Caki2 (cell line): Measurements from ENCODE around the gene SIAH2. TPM values are rescaled to one million over a fixed set of nuclear protein-coding genes. Genes with fewer than 3 reads are reported as not detected.

ENCODE experiments used
- DNase-seq: peaks from one replicate; pipeline ENCODE4 v3.0.0-alpha.2; 2015; ENCODE audit warnings: low read depth
- in situ Hi-C: cut with HindIII; loops from 2 replicates; pipeline ENCODE4 v1.10.0; 2016; ENCODE audit warnings: low sequenced_read_pairs, low pct_unique_long_range_greater_than_20kb, mixed read lengths
- total RNA-seq: library from RNA; depleted of rRNA; stranded (reverse); fragments of >200 nt; shearing (Covaris generic); gene quantifications from 2 replicates; pipeline ENCODE4 v1.2.3, GENCODE V29; 2014; ENCODE audit warnings: low replicate concordance

SIAH2 gene
- total RNA-seq, 1 experiment from 2014 or later: 20.3 TPM

DNA sequence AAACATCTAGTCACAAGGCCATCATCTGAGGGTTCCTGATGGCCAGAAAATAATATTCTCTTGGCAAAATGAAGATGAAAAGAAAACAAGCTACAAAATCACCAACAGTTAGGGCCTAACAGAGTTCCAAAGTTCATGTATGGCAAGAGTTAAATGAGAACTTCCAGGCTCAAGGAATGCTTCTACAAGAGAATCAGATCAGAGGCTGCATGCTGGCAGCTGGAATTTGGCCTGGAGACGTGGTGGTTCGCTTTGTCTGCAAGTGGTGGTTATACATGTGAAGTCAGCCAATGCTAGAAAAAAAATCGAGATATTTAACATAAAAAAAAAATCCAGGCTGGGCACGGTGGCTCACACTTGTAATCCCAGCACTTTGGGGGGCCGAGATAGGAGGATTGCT is 5.6 kb downstream of the SIAH2 start:
- no peak for DNase-seq
- in situ Hi-C loops: no loop called here

DNA sequence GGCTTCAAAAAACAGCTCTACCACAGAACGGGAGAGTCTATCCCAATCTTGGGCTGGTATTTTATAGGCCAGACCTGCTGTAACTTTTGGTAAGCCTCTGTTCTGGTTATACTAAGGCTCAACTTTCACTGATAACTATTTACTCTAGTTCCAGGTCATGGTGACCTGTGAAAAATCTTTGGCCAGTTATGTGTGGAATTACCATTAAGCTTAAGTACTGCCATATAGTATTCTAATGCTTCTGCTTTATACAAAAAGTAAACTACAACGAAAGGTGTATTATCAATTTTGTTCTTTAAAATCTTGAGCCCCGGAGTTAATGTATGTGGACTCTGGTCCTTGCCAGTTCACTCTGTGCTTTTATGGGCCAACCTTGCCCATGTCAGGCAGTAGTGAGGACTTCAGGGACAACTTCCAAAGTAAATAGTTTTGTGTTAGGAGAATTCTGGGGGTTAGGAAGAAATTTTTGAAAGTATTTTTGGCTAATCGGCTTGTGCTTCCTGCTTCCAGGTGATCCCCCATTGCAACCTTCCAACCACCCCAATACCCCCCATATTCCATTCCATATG is 6.4 kb downstream of the SIAH2 start:
- in situ Hi-C loops: no loop called here
- no peak for DNase-seq

DNA sequence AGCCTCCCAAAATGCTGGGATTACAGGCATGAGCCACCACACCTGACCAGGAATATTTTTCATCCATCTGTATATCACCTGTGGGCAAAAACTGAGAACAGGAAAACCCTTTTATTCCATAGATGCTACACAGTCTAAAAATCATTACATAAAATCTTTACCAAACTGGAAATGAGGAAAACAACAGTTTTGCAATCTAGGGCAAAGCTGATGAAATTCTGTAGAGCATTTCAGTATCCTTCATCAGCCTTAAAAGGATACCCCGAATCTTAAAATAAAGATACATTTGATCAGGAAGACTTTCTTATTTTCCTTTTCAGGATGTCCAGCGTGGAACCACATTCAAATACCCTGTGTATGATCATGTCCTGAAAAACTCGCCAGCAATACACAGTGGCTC is 7.1 kb downstream of the SIAH2 start:
- DNase-seq: no peak
- in situ Hi-C loops: no loop called here

DNA sequence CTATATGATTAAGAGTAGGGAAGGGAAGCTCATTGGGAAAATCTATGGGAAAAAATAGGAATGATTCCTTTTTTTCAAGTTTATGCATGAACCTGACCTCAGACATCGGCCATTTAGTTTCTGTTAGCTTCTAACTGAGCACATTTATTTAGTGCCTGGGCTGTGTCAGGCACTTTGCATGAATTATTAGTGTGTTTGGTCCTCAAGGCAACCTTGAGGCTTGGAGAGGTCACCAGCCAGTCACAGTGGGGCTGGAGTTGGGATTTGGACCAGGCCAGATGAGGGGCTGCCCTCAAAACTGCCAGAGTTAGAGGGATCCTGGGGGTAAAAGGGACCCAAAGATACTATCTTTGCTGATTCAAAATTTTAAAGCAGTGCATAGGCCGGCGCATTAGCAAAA is 8.1 kb downstream of the SIAH2 start:
- no peak for DNase-seq
- in situ Hi-C loops: no loop called here

DNA sequence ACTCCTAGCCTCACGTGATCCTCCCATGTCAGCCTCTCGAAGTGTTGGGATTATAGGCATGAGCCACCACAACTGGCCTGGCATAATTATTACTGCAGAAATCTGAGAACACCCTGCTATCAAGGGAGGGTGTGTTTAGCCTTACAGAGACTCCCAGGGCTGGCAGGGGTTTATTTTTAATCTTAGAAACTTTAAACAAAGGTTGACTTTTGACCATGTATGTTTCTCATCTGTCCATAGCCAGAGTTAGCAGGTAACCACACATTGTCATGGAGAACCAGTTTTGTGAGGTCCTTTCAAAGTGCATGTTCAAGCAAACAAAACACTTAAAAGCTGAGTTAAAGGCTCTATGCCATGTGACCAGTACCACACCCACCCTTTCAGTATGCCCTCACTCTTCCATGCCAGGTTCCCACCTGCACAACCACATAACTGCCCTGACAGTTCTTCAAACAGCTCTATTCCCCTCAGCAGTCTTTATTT is 11.1 kb downstream of the SIAH2 start:
- in situ Hi-C loops: no loop called here

DNA sequence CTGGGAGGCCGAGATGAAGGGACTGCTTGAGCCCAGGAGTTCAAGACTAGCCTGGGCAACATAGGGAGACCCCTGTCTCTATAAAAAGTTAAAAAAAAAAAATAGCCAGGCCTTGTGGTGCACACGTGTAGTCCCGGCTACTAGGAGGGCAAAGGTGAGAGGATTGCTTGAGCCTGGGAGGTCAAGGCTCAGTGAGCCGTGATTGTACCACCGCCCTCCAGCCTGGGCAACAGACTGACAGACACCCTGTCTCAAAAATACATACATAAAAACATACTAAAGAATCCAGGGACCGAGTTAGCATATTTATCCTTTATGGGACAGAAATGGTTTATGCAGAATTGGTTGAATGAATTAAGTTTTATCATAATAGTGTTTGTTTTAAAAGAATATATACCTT is 13.7 kb downstream of the SIAH2 start:
- in situ Hi-C loops: no loop called here
- no peak for DNase-seq

More for the DNA sequence above, 11.1 kb downstream of the SIAH2 start:
- DNase-seq: no peak

DNA sequence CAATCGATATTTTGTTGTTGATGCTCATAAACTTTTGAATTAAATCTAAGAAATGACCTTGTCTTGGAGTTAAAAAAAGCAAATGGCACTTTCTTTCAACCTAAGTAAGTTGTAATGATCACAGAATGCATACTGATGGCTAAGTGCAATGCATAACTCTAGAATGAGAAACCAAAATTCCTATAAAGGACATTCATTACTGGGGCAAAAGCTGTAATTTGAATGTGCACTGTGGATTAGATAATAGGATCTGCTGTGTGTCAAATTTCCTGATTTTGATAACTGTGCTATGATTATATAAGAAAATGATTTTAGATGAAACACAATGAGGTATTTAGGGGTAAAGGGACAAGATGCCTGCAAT is 14.3 kb downstream of the SIAH2 start:
- in situ Hi-C loops: no loop called here
- DNase-seq: no peak

DNA sequence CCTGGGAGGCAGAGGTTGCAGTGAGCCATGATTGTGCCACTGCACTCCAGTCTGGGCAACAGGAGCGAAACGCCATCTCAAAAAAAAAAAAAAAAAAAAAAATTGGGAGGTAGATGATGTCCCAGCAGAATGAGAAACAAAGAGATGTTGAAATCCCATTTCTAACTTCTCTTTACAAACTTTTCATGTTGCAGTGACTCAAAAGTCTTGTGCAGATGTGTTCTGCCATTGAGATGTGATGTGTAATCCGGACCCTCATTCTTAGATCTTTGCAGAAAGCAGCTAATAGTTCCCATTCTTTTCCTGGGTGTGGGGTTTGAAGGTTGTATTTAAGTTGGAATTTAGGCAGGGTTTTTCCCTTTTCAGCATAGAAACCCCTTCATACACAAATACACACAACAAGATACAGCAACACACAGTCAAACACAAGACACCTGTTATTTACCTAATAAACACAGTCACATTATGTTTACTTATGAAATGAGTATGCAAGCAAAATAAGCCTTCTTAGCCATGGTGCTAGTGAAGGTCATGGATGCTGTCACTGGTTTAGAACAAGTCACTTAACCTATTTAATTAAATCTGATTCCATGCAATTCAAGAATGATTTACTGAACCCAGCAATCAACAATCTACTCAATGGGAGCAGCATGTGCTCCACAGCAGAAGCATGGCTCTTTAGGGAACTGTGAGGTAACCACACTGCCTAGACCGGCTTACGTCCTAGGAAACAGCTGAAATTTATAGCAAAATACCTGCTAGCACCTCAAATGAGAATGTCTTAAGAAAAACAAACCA is 14.9 kb downstream of the SIAH2 start:
- no peak for DNase-seq
- in situ Hi-C loops: no loop called here

DNA sequence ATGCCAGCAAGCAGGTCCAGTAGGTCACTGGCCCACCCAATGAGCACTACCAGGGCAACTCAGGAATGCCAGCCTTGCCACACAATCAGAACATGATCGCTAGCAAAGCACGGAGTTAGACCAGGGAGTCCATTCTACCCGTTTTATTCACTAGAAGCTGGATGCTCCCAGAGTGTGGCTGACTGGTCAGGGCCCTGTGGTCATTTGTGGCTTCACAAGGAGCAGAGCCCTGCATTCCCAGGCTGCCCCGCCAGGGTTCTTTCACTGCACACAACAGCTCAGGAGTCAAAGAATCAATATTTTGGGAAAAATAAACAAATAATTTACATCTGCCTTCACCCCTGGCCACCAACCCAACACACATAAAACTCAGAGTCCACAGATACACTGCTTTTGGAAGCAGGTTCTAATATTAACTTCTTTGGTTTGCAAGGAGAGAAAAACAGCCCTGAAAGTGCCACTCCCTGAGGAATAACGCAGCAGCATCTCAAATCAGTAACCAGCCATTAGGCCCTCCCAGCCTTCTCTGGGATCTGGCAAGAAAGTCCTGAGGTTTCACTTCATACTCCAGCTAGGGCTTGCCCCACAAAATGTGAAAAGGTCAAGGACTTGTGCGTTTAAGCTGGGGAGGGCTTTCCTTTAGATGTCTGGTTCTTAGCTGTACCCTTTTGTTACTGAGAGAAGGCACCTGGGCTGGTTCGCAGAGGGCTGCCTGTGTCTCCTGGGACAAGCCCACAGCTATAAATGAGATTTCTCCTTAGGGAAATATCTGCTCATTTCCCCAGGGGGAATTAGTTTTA is 16.0 kb downstream of the SIAH2 start:
- in situ Hi-C loops: no loop called here

DNA sequence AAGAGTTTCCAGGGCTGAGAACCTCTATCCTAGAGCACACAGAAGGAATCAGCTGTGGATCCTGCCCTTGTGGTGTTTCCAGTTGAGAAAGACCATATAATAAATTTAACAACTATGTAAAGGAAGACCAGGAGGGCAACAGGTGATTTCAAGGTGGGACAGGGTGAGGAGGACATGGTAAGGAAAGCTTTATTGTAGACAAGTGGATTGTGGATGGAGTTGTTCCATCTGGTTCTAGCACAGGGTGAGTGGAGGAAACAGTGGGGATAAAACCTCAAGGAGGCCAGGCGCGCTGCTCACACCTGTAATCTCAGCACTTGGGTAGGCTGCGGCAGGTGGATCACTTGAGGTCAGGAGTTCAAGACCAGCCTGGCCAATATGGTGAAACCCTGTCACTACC is 17.1 kb downstream of the SIAH2 start:
- in situ Hi-C loops: no loop called here
- no peak for DNase-seq

More for the DNA sequence above, 16.0 kb downstream of the SIAH2 start:
- DNase-seq: no peak

DNA sequence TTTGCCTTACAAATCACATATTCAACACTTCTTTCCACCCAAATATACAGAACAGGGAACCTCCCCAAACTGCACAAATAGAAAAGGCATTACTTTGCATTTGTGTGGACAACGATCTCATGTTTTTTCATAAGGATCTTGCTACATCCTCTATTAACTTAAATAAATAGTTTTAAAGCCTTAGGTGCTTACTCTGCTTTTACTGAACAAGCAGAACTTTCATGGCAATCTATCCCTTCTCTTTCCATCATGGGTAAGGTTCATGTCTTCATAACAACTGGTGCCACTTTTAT is 18.1 kb downstream of the SIAH2 start:
- in situ Hi-C loops: no loop called here
- DNase-seq: no peak

DNA sequence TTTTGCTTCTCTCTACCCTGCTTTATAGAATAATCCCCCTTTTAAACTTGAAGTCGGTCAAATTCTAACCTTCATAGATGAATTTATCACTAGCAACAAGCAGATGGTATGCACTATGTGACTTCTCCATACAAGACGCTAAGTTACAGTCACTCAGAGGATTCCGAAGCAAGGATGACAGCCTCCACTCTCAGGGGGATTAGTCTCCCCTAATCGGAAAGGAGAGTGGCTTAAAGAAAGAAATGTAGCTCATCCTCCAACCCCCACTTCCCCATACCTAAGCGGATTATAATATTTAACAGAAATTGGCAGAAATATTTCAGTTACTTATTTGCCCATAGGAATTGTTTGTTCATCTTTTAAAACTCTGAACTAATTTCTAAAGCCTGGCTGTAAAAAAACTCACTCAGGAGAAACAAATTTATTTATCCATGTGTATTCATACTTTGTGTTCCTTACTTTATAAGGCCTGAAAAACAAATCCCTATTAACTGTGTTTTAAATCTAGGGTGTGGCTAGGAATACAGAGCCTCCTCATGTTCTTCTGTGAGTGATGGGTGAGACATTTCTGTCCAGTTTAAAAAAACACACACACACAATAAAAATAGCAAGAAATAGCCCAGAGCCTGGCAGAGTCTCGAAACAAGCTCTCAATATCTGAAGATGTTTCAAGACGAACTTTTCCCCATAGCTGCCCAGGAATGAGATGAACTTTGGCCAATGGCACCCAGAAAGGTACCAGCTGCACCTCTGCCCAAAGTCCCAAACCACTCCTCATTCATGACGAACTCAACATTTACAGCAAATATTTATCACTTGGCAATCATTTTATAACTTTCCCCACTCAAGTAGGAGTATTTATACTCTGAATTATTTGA is 18.7 kb downstream of the SIAH2 start:
- no peak for DNase-seq
- in situ Hi-C loops: no loop called here

DNA sequence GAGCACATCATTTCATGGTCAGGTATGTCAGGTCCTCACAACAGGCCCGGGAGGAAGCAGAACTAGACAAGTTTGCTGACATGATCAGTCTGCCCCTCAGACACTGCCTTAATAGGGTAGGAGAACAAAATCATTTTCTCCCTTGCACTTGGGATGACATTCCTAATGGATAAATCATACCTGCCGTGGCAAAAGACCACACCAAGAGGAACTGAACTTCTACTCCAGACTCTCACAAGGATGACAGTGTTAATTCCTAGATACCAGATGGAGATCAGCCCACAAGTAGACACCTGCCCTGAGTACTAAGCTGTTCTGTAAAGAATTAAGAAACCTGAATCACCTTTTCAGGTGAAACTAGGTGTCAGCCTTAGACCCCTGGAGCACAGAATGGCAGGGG is 19.5 kb downstream of the SIAH2 start:
- in situ Hi-C loops: no loop called here
- peak; percentile 29 for DNase-seq

DNA sequence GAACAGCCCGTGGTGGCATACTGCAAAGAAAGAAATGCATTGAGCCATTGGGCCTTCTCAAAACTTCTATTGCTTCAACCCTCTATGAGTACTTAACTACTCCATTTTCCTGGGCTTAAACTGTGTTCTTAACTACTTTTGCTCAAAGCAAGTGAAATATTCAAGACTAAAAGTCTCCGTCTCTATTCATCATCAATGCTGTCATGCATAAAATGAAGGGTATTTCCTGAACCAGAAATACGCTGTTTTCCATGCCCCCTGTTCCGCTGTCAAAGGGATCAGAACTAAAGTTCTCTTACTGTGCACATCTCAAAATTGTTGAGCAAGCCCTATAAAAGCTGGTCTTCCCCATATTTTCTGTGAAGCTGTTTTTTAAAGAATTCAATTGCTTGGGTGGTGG is 20.3 kb downstream of the SIAH2 start:
- DNase-seq: no peak
- in situ Hi-C loops: no loop called here

DNA sequence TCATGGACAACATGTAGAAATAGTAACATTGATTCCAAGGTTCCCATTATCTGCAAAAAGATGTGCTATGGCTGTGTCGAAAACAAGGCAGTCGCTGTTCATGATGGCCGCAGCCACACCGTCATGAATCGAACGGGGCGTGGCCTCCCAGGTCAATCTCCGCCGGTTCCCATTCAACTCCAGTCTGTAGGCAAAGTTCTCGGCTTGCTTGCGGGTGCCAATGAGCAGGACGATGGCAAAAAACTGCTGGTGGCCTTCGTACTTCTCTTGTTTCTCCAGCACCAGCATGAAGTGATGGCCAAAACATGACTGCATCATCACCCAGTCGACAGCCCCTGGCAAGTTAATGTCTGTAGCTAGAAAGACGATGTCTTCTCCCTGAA is 20.8 kb downstream of the SIAH2 start:
- DNase-seq: no peak
- in situ Hi-C loops: no loop called here

DNA sequence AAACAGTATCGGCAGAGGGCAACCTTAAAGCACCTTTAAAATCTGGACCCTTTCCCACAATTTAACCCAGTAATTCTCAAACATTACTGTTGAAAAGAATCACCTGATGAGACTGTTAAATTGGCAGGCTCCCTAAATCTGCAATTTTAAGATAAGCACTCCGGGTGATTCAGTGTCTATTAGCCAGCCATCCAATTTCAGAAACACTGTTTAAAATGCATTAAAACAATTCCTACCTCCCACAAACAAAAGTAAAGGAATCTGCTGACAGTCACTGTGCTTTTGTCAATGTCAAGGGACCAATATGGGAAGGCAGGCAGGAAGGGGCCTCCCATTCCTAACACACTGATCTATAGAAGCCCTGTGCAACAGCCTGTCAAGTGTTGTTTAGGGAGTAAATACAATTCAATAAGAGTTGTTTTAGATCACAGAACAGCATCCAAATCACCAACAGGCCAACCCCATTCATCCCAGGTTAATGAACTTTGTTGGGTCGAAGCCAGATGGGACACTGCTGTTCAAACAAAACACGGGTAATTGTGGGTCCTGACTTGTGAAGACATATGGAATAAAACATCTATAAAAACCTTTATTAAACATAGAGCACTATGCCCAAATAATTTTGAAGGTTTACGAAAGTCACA is 21.4 kb downstream of the SIAH2 start:
- DNase-seq: no peak
- in situ Hi-C loops: no loop called here

DNA sequence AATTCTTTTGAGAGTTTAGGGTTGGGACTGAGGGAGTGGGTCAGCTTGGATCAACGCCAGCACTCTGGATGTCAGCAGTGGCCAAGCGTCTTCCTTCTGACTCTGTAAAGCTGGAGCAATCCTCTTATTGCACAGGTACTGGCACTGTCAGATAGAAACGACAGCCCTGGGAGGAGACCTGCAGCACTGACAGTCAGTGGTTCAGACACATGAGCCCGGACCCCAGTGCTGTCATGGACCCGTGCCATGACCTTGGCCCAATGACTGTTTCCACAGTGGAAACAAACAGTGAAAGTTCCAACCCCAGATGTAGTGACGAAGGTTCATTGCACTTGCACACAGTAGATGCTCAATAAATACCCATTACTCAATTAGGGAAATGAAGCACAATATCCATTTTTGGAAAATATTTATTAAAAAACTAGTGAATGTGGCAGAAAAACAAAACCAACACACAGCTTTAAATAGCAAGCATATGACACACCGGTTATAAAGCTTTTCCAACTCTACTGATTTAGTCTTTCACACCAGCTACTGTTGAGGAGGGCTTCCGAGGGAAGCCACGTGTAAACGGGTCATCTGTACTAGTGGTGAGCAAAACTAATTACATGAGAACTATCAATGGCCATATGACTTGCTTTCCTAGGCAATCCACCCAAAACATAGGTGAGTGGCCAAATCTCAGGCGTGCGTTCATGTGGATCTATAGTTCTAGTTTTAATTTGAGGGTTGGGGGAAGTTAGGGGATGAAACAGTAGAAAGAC is 22.1 kb downstream of the SIAH2 start:
- no peak for DNase-seq
- in situ Hi-C loops: no loop called here
